Epithelial cell of esophagus (primary cell): Measurements from ENCODE around the gene PIK3CG.

ENCODE experiments used
- DNase-seq: peaks from one replicate; pipeline ENCODE4 v3.0.0; 2010; ENCODE audit warnings: low read depth
- H3K4me3 ChIP-seq: 2 replicates; pipeline ENCODE4 v1.5.1; 2011; ENCODE audit warnings: mild to moderate bottlenecking, low read length, control low read depth
- CTCF ChIP-seq: IDR thresholded peaks from 2 replicates; pipeline ENCODE4 v1.5.1; 2011; ENCODE audit warnings: low read depth, mild to moderate bottlenecking, low read length, control low read depth, inconsistent platforms; ENCODE audit not compliant: insufficient read depth; ENCODE audit errors: missing control alignments

Gene PIK3CG

GRCh38 chr7:106867641-106868351 lies 2.7 kb downstream of the PIK3CG start:
- H3K4me3 ChIP-seq: no peak overlapping the region
- no peak for DNase-seq
- TF ChIP-seq CTCF: no peak

GRCh38 chr7:106868364-106868763 lies 3.3 kb downstream of the PIK3CG start:
- DNase-seq: no peak
- TF ChIP-seq CTCF: no peak
- no peak overlapping the region for H3K4me3 ChIP-seq

GRCh38 chr7:106869954-106870353 lies 4.9 kb downstream of the PIK3CG start:
- DNase-seq: no peak
- TF ChIP-seq CTCF: no peak
- H3K4me3 ChIP-seq: no peak overlapping the region

- no peak overlapping the region for H3K4me3 ChIP-seq
- no peak for TF ChIP-seq CTCF
- no peak for DNase-seq
Observed at GRCh38 chr7:106870528-106870927, 5.4 kb downstream of the PIK3CG start.

GRCh38 chr7:106870983-106871410 lies 5.9 kb downstream of the PIK3CG start:
- TF ChIP-seq CTCF: no peak
- H3K4me3 ChIP-seq: no peak overlapping the region
- DNase-seq: no peak

- H3K4me3 ChIP-seq: no peak overlapping the region
- TF ChIP-seq CTCF: no peak
- peak; percentile 6 for DNase-seq
Observed at GRCh38 chr7:106871793-106872571, 6.9 kb downstream of the PIK3CG start.
